OCI-LY3 (cell line): ENCODE results near the gene MAP6.

ENCODE experiments used
- EZH2phosphoT487 ChIP-seq: fragments of 200-600 bp; shearing (Covaris generic); IDR thresholded peaks from 2 replicates; pipeline ENCODE4 v1.6.1; 2018; ENCODE audit warnings: antibody characterized with exemption, mixed run types, low read depth
- TF ChIP-seq, protein P1 (sequence below): fragments of 200-600, 300-600 bp; sonication (generic); IDR thresholded peaks from 2 replicates; pipeline ENCODE4 v1.5.1; 2014; ENCODE audit warnings: antibody characterized with exemption, low read length, low read depth

- TF ChIP-seq, protein P1, sequence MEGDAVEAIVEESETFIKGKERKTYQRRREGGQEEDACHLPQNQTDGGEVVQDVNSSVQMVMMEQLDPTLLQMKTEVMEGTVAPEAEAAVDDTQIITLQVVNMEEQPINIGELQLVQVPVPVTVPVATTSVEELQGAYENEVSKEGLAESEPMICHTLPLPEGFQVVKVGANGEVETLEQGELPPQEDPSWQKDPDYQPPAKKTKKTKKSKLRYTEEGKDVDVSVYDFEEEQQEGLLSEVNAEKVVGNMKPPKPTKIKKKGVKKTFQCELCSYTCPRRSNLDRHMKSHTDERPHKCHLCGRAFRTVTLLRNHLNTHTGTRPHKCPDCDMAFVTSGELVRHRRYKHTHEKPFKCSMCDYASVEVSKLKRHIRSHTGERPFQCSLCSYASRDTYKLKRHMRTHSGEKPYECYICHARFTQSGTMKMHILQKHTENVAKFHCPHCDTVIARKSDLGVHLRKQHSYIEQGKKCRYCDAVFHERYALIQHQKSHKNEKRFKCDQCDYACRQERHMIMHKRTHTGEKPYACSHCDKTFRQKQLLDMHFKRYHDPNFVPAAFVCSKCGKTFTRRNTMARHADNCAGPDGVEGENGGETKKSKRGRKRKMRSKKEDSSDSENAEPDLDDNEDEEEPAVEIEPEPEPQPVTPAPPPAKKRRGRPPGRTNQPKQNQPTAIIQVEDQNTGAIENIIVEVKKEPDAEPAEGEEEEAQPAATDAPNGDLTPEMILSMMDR, result no peak
- TF ChIP-seq EZH2phosphoT487, result no peak
Observed at GRCh38 chr11:75606099-75606498, 62.7 kb downstream of the MAP6 start.
